PFSK-1 (cell line): ENCODE data around the gene URI1.

Experiments used
- FOXP2 ChIP-seq: optimal IDR thresholded peaks from 2 replicates; pipeline ENCODE3; 2011; ENCODE audit warnings: borderline replicate concordance, control low read depth, inconsistent platforms; ENCODE audit not compliant: insufficient read depth; ENCODE audit errors: extremely low read length, extremely low read depth
- POLR2AphosphoS5 ChIP-seq: IDR thresholded peaks from 2 replicates; pipeline ENCODE4 v1.6.1; 2012; ENCODE audit warnings: low read depth, mild to moderate bottlenecking, control low read depth, low read length, moderate library complexity
- REST ChIP-seq, 2 experiments: IDR thresholded peaks; 2 replicates each; pipeline versions ENCODE4 v1.6.1 to v1.8.0; 2011 to 2012; ENCODE audit warnings: low read depth in 2 of 2, low read length in 2 of 2, control low read depth in 1 of 2, inconsistent platforms in 1 of 2, mild to moderate bottlenecking in 1 of 2, moderate library complexity in 1 of 2; ENCODE audit not compliant: insufficient read depth in 1 of 2
- SIN3A ChIP-seq: IDR thresholded peaks from 2 replicates; pipeline ENCODE4 v1.6.1; 2012; ENCODE audit warnings: mild to moderate bottlenecking, low read length, moderate library complexity, borderline replicate concordance; ENCODE audit not compliant: insufficient read depth
- TAF1 ChIP-seq: IDR thresholded peaks from 2 replicates; pipeline ENCODE4 v1.6.1; 2012; ENCODE audit warnings: low read length, control low read depth, borderline replicate concordance; ENCODE audit not compliant: insufficient read depth

The URI1 gene

GRCh38 chr19:29971002-29971401 lies 29.0 kb downstream of the URI1 start:
- TF ChIP-seq TAF1 = no peak

GRCh38 chr19:29971648-29972047 lies 29.6 kb downstream of the URI1 start:
- no peak for TF ChIP-seq REST (IDR thresholded peaks at IDR 0.05; ENCODE audit: insufficient read depth in 1 of 2, low read depth in 2 of 2, low read length in 2 of 2)
- TF ChIP-seq FOXP2 = no peak
- TF ChIP-seq POLR2AphosphoS5 = no peak
- TF ChIP-seq SIN3A = no peak

- TF ChIP-seq SIN3A (no peak), FOXP2 (no peak), POLR2AphosphoS5 (no peak), TAF1 (no peak), REST (IDR thresholded peaks at IDR 0.05; ENCODE audit: insufficient read depth in 1 of 2, low read depth in 2 of 2, low read length in 2 of 2) (no peak)
Observed at GRCh38 chr19:29974701-29975100, 32.7 kb downstream of the URI1 start.

- TF ChIP-seq FOXP2 (no peak), SIN3A (no peak), REST (IDR thresholded peaks at IDR 0.05; ENCODE audit: insufficient read depth in 1 of 2, low read depth in 2 of 2, low read length in 2 of 2) (no peak), POLR2AphosphoS5 (no peak)
Observed at GRCh38 chr19:29976151-29976943, 34.3 kb downstream of the URI1 start.

- no peak for TF ChIP-seq TAF1
- TF ChIP-seq FOXP2 = no peak
Observed at GRCh38 chr19:29978080-29978479, 36.0 kb downstream of the URI1 start.

GRCh38 chr19:29983568-29983967 lies 41.5 kb downstream of the URI1 start:
- no peak for TF ChIP-seq FOXP2
- no peak for TF ChIP-seq TAF1
- no peak for TF ChIP-seq POLR2AphosphoS5
- no peak for TF ChIP-seq SIN3A
- no peak for TF ChIP-seq REST (IDR thresholded peaks at IDR 0.05; ENCODE audit: insufficient read depth in 1 of 2, low read depth in 2 of 2, low read length in 2 of 2)
